HG02610 (cell line): ENCODE measurements around the gene PLD2.

Experiments
- ATAC-seq: cut with Tn5 transposase; IDR thresholded peaks from one replicate; pipeline ENCODE4 v1.9.1; 2021; ENCODE audit warnings: mild to moderate bottlenecking, moderate library complexity; ENCODE audit not compliant: unreplicated experiment

The PLD2 gene, protein sequence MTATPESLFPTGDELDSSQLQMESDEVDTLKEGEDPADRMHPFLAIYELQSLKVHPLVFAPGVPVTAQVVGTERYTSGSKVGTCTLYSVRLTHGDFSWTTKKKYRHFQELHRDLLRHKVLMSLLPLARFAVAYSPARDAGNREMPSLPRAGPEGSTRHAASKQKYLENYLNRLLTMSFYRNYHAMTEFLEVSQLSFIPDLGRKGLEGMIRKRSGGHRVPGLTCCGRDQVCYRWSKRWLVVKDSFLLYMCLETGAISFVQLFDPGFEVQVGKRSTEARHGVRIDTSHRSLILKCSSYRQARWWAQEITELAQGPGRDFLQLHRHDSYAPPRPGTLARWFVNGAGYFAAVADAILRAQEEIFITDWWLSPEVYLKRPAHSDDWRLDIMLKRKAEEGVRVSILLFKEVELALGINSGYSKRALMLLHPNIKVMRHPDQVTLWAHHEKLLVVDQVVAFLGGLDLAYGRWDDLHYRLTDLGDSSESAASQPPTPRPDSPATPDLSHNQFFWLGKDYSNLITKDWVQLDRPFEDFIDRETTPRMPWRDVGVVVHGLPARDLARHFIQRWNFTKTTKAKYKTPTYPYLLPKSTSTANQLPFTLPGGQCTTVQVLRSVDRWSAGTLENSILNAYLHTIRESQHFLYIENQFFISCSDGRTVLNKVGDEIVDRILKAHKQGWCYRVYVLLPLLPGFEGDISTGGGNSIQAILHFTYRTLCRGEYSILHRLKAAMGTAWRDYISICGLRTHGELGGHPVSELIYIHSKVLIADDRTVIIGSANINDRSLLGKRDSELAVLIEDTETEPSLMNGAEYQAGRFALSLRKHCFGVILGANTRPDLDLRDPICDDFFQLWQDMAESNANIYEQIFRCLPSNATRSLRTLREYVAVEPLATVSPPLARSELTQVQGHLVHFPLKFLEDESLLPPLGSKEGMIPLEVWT

DNA sequence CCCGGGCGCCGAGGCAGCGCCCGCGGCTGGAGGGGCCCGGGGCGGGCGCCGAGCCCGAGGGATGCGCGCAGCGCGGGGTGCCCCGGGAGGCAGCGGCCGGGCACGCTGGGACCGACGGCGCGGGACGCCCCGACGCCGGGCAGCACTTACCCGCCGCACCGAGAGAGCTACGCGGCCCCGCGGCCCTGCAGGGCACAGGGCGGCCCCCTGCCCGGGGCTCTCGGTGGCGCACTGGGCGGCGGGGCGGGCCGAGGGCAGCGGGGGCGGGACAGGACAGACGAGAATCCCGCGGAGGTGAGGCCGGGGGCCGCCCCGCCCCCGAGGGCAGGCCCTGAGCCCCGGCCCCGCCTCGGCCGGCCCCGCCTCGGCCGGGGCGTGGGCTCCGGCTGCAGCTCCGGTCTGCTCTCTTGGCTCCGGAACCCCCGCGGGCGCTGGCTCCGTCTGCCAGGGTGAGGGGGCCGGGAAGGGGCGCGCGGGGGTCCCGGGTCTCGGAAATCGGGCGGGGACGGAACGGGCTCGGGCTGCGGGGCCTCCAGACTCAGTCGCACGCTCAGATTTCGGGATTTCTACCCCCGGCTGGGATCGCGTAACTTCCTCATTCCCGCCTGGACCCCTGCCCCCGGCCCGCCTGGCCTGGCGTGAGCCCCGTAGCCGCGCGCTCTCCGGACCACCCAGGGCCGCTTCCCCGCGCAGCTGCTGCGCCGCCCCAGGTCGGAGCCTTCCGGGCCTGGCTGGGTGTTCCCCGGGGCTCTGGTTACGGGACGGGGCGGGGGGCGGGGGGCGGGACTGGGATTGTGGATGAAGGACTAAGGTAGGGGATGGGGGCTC lies at the start of gene PLD2:
Gene PLD2 (plus strand): TSS at position 376 of the 828 bp plus-strand sequence. CDS start 621 bp downstream, outside the sequence.
- peak; percentile 91 for ATAC-seq

DNA sequence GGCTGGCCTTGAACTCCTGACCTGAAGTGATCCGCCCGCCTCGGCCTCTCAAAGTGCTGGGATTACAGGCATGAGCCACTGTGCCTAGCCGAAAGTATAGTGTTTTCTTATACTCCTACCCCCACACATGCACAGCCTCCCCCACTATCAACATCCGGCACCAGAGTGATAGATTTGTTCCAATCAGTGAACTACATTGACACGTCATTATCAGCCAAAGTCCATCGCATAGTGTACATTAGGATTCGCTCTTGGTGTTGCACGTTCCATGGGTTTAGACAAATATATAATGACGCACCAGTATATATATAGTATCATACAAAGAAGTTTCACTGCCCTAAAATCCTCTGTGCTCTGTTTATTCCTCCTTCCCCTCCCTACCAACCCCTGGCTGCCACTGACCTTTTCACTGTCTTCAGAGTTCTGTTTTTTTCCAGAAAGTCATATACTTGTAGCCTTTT lies 47.1 kb upstream of the PLD2 start:
- ATAC-seq = no peak

DNA sequence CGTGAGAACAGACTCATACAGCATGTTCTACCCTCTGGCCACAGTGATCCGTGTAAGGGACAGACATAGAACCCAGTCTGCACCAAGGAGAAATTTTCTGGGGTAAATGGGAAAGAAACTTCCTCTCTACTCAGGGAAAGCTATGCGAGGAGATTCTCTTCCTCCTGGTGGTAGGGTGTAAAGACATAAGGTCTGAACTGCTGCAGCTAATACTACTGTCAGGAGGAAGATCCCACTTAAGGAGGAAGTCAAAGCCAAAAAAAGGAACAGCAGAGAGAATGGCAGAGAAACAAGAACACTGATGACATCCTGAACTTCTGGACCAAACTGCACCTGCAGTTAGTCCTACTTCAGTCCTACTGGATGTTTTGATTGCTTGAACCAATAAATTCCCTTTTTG lies 42.4 kb upstream of the PLD2 start:
- no peak for ATAC-seq

DNA sequence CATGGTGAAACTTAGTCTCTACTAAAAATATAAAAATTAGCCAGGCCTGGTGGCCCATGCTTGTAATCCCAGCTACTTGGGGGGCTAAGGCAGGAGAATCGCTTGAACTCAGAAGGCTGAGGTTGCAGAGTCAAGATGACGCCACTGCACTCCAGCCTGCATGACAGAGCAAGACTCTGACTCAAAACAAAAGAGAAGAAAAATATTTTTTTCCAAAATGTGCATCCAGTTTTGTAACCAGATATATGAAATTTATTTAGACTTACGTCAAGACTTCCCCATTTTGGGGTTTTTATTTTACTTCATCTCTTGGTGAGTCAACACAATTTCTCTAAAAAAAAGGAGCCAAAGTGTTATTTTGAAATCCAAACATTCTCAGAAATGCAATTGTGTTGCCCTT lies 40.8 kb upstream of the PLD2 start:
- ATAC-seq = no peak

DNA sequence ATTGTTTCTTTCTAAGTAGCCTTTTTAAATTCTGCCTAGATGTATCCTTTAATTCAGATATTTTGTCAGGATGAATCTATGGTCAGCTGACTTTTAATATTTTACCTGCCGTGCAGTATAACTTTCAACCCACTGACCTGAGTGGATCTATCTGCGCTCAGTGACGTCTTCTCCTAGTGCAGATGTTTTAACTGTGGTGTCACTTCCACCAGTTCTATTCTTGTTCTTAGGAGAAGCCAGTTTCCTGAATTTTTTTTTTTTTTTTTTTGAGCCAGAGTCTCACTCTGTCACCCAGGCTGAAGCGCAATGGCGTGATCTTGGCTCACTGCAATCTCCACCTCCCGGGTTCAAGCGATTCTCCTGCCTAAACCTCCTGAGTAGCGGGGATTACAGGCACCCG lies 40.2 kb upstream of the PLD2 start:
- no peak for ATAC-seq

DNA sequence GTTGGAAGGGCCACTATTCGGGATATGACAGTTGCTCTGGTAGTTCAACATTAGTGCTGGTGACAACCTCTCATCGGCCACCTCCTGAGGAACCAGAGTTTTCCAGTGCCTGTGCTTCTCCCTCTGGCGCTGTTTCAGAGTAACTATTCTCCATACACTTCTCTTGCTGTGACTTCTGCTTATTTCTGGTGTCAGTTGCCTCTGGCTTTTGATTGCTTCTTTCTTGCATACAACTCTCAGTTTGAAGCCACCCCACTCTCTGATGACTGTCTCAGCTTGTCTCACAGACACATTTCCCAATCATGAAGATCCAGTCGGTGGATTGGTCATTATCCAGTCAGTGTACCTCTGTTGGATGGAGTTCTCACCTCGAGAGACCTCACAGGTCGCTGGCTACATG lies 38.7 kb upstream of the PLD2 start:
- no peak for ATAC-seq

DNA sequence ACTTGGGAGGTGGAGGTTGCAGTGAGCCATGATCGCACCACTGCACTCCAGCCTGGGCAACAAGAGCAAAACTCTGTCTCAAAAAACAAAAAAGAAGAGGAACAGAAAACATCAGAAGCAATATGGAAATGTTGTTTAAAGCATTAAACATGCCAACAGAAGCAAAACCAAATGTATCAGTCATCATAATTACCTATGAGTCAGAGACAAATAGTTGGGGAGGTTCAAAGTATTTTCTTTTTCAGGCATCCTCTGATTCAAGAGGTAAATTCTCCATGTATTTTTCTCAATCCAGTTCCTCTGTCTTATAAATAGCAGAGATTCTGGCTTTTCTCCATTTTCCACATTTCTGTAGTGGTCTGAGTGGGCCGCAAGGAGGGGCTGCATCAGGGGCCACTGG lies 37.3 kb upstream of the PLD2 start:
- ATAC-seq = no peak

DNA sequence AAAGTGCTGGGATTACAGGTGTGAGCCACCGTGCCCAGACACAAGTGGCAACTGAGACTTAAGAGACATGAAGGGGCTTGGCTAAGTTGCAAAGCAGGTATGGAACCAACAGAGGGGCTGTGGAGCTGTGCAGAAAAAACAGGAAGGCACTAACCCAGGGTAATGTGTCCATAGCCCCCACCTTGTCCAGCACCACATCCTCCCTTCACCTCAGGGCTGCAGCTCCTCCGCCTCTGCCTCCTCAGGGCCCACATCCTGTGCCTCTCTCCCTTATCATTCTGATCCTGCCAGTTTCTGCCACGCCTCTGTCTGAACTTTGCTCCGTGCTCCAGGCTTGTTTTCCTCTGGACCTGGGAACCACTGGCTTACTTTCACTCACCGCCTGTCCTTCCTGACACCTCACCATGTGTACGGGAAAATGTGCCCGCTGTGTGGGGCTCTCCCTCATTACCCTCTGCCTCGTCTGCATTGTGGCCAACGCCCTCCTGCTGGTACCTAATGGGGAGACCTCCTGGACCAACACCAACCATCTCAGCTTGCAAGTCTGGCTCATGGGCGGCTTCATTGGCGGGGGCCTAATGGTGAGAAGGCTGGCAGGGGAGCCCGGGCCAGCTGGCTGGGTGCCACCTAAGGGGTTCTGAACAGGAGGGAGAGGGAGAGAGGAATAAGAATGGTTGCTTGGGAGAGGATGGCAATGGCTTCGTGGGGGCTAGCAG lies 35.3 kb upstream of the PLD2 start, which contains the start of gene TM4SF5:
Gene TM4SF5 (plus strand): TSS at position 368 of the 716 bp plus-strand sequence. CDS start 37 bp downstream, at position 405.
- no peak for ATAC-seq

DNA sequence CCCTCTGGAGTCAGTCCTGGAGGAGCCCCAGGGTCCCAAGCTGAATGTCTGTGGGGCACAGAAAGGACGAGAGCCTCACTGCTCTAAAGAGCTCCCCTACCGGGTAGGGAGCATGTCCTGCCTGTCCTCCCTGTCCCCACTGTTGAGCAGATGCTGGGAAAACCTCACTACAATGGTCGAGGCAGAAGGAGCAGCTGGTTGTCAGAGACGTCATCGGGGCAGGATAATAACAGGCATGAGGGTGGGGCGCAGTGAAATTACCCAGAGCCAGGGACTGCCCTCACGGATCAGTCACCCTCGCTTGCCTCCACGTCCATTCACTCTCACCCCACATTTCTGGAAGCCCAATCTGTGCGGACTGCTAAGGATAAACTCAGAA lies 34.7 kb upstream of the PLD2 start:
- ATAC-seq = no peak

DNA sequence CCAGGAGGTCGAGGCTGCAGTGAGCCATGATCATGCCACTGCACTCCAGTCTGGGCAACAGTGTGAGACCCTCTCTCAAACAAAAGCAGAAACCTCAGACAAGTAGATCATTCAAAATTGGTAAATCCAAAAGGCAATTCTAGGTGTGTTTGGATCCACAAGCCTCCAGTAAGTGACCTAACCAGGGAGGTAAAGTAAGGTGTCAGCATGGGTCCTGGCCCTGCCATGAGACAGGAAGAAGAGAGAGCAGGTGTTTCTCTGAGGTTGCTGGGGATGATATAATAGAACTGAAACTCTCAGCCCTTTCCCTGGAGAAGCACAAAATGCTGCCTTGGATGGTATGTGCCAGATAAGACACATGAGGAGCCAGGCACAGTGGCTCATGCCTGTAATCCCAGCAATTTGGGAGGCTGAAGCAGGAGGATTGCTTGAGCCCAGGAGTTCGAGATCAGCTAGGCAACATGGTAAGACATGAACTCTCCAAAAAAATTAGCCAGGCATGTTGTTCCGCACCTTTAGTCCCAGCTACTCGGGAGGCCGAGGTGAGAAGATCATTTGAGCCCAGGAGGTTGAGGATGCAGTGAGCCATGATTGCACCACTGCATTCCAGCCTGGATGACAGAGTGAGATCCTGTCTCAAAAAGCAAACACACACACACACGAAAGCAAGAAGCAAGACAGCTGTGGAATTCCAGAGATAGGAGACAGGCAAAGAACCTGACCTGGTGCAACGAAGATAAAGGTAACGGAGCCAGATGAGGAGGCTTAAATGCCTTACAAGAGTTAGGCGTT lies 28.8 kb upstream of the PLD2 start:
- ATAC-seq = no peak

DNA sequence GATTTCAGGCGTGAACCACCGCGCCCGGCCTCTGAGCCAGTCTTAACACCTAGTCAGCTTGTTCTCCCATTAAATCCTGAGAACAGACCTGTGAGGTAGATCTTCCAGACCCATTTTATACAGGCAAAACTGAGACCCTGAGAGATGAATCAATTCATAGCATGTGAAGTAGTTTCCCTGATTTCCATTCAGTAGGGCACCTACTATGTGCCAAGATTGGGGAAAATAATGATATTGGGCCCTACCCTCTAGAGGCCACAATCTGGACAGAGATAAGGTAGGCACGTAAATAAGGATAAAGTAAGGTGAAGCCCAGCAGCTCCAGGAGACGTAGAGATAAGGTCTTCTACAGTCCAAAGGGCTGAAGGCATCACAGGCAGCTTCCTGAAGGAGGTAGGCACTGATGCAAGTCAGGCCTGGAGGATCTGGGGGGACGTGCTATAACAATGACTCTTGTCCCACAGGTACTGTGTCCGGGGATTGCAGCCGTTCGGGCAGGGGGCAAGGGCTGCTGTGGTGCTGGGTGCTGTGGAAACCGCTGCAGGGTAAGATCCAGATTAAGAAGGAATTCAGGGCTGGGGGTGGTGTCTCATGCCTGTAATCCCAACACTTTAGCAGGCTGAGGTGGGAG lies 26.5 kb upstream of the PLD2 start:
- ATAC-seq = no peak

DNA sequence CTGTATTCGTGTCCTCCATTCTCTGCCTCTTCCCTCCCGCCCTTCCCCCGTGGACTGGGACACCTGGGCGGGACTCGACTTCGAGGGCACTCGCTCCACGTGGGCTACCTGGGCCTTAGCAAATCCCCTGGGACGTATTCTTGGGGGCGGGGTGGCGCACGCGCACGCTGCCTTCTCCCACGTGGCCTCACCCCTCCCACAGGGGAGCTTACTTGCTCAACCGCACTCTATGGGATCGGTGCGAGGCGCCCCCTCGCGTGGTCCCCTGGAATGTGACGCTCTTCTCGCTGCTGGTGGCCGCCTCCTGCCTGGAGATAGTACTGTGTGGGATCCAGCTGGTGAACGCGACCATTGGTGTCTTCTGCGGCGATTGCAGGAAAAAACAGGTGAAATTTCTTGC lies 24.3 kb upstream of the PLD2 start:
- ATAC-seq = no peak

DNA sequence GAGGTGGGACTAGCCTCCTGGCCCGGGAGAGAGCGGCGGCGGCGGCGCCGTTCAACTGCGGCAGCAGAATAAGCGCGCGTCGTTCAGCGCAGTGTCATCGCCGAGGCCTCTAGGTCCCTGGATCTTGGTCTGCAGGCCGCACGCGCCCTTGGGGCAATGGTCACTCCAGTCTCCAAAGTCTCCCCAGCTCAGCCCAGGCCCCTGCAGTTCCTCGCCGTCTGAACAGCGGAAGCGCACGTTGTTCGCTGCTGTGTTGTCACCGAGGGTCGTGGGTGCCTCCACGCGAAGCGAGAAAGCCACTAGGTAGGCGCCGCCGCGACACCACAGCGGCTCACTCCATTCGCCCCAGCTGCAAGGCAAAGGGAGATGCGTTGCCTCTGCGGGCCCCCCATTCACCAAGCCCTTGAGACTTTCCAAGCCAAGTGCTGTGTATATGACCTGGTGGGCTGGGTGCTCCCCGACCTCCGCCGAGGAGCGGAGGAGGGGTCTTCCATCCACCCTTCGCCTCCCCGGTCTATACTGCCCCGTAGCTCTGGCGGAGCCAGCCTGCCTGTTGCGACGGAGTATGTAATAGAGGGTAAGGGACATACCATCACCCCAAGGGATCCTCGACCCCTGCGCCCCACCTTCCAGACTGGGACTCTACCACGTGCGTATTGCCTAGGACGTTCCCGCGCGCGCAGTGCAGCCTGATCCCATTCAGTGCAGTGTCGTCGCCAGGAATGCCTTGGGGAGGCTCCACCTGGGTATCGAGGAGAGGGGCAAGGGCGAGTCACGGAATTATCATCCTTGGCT lies 21.4 kb upstream of the PLD2 start:
- ATAC-seq = no peak

DNA sequence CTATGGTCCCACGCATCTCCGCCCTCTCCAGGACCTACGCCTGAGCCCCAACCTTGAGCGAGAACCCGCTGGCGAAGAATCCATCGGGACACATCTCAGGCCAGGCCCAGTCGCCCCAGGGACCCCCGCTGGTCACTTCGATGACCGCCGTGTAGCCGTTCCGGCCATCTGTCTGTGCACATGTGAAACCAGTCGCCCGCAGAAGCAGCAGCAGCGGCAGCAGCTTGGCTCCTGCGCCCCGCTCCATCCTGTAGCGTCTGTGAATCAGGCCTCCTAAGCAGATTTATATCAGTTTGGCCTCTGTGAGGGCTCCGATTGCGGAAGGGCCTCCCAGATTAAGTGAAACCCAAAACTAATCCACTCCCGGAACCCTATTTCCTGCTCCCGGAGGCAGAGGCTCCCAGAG lies 20.8 kb upstream of the PLD2 start, which contains the start of gene VMO1:
Gene VMO1 (minus strand): TSS at position 259 of the 406 bp plus-strand sequence. CDS start 12 bp downstream, at position 247.
- ATAC-seq = no peak

DNA sequence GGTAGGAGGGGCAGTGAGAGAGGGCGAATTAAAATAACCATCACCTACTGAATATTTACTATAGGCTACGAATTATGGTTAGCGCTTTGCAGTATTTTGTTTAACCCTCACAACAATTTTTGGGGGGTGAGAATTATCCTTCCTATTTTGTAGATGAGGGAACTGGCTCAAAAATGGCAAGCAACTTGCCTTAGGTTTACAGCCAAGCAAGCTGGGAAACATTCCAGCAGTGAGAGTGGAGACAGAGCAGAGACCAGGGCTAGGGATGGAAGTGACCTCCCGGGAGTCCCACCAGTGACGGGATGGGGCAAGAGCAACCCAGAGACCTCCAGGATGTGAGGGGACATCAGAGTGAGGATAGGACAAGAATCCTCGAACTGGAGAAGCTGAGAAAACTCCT lies 20.4 kb upstream of the PLD2 start:
- no peak for ATAC-seq

DNA sequence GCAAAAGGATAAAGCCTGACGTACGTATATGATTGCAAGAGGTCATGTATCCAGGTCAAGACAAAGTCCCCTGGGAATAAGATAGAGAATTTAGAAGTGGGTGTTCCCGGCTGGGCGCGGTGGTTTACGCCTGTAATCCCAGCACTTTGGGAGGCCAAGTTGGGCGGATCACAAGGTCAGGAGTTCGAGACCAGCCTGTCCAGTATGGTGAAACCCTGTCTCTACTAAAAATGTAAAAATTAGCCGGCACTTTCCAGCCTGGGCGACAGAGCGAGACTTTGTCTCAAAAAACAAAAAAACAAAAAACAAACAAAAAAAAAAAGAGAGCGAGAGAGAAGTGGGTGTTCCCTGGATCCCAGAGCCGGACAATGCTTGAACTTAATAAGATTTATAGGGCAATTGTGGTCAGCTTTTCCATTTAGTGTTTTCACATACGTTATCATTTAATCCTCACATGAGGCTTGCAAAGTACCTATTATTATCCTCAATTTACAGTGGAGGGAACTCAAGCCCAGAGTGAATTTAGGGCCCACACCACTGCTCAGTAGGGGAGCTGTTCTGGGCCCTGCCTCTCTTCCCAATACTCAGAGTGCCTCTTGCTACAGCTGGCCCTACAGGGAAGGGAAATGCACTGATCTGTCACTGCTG lies 18.7 kb upstream of the PLD2 start:
- ATAC-seq = no peak
